ENCODE results near the gene RRP1B. TPM values are rescaled to one million over a fixed set of nuclear protein-coding genes. Genes with fewer than 3 reads are reported as not detected.

Gene RRP1B
- total and polyA plus RNA-seq, 2 of the 13 experiments (the other 11 are each of a cell fraction or from before 2014, with no cell fraction given), result 16.3 to 46.2 TPM

- TF ChIP-seq ZMYM2 (CRISPR knock-in tag; IDR thresholded peaks at IDR 0.05) (no peak), GLI4 (CRISPR knock-in tag; IDR thresholded peaks at IDR 0.05; ENCODE audit: borderline replicate concordance) (no peak), SCMH1 (CRISPR knock-in tag; IDR thresholded peaks at IDR 0.05; ENCODE audit: borderline replicate concordance) (no peak), SRSF4 (IDR thresholded peaks at IDR 0.05; ENCODE audit: low read depth, low read length, poor library complexity, severe bottlenecking) (no peak)
- TF ChIP-seq, protein P1, sequence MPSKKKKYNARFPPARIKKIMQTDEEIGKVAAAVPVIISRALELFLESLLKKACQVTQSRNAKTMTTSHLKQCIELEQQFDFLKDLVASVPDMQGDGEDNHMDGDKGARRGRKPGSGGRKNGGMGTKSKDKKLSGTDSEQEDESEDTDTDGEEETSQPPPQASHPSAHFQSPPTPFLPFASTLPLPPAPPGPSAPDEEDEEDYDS (CRISPR knock-in tag; IDR thresholded peaks at IDR 0.05), result no peak
Measured at GRCh38 chr21:43675871-43676270, 16.5 kb downstream of the RRP1B start (continued).

DNA sequence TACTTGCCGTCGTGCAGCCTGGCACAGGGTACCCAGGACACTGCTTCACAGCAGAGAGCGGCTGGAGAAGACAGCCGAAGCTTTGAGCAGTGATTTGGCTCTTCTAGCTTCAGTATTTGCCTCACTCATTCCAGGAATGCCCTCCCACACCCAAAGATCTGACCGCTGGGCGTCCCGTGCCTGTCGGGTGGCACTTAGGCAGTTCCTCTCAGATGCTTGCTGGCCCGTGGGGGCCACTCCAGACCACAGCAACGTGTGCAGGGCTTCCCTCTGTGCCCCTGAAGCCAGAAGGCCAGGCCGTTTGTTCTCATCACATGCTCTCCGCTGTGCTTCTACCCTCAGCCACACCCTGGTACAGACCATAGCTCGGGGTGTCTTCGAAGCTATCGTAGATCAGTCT, 17.0 kb downstream of the RRP1B start:
- Histone ChIP-seq H3K27me3 (ENCODE audit: control insufficient read depth in 1 of 2, insufficient read depth in 2 of 2, low read length in 2 of 2) (no peaks in the 10 kb centered on the region), H4K20me1 (ENCODE audit: insufficient read depth, low read length) (no peaks in the 10 kb centered on the region), H2AFZ (ENCODE audit: low read length) (no peak overlapping the region), H3K79me2 (ENCODE audit: insufficient read depth, low read length) (peaks cover 8% of the 10 kb centered on the region), H3K27ac (ENCODE audit: extremely low read length, insufficient read depth, low read length) (no peak overlapping the region), H3K36me3 (replicated peaks in 1 of 2; ENCODE audit: control insufficient read depth in 1 of 2, insufficient read depth in 2 of 2, low read length in 2 of 2) (peaks cover 19 to 63% of the 10 kb centered on the region in 2 experiments), H3K4me2 (ENCODE audit: low read depth, low read length) (no peak overlapping the region), H3K4me3 (replicated peaks in 1 of 3; ENCODE audit: insufficient read depth in 1 of 3, low read depth in 2 of 3, low read length in 3 of 3) (no peak overlapping the region), H3K9me3 (ENCODE audit: low read length) (no peaks in the 10 kb centered on the region), H3K9ac (ENCODE audit: insufficient read depth, low read depth, low read length) (no peak overlapping the region), H3K4me1 (ENCODE audit: insufficient read depth, low read length) (peaks cover 13% of the 10 kb centered on the region)
- ChIA-PET POLR2A (no interaction called here), CTCF (ENCODE audit: low intra/inter-chr PET ratio, low total read pairs) (no interaction called here)
- in situ Hi-C loops (cut with HindIII; ENCODE audit: extremely low pct_ligation_motif_present, low pct_unique_long_range_greater_than_20kb) (no loop called here), intact Hi-C loops (cut with micrococcal nuclease; ENCODE audit: unreplicated experiment) (no loop called here)
- 95% methylated on average over 9 of the region's 15 CpGs for WGBS (ENCODE audit: low lambda C conversion rate)
- FAIRE-seq (no peak), DNase-seq (ENCODE audit: low spot score) (no peak), ATAC-seq (no peak)
- no TSS peak for BruUV-seq (replicated peaks)
- TF ChIP-seq, protein P2, sequence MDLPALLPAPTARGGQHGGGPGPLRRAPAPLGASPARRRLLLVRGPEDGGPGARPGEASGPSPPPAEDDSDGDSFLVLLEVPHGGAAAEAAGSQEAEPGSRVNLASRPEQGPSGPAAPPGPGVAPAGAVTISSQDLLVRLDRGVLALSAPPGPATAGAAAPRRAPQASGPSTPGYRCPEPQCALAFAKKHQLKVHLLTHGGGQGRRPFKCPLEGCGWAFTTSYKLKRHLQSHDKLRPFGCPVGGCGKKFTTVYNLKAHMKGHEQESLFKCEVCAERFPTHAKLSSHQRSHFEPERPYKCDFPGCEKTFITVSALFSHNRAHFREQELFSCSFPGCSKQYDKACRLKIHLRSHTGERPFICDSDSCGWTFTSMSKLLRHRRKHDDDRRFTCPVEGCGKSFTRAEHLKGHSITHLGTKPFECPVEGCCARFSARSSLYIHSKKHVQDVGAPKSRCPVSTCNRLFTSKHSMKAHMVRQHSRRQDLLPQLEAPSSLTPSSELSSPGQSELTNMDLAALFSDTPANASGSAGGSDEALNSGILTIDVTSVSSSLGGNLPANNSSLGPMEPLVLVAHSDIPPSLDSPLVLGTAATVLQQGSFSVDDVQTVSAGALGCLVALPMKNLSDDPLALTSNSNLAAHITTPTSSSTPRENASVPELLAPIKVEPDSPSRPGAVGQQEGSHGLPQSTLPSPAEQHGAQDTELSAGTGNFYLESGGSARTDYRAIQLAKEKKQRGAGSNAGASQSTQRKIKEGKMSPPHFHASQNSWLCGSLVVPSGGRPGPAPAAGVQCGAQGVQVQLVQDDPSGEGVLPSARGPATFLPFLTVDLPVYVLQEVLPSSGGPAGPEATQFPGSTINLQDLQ (CRISPR knock-in tag; IDR thresholded peaks at IDR 0.05), result no peak
- no peak for TF ChIP-seq ZNF333 (CRISPR knock-in tag; IDR thresholded peaks at IDR 0.05; ENCODE audit: borderline replicate concordance)
- TF ChIP-seq, protein P1 (CRISPR knock-in tag; IDR thresholded peaks at IDR 0.05), result no peak
- TF ChIP-seq ZBTB20 (CRISPR knock-in tag; IDR thresholded peaks at IDR 0.05; ENCODE audit: borderline replicate concordance, low read depth), result no peak
- TF ChIP-seq MTF2 (CRISPR knock-in tag; IDR thresholded peaks at IDR 0.05; ENCODE audit: borderline replicate concordance), result no peak
- no peak for TF ChIP-seq ZNF124 (CRISPR knock-in tag; IDR thresholded peaks at IDR 0.05)
- TF ChIP-seq ZNF687 (CRISPR knock-in tag; IDR thresholded peaks at IDR 0.05), result no peak
- TF ChIP-seq ZNF570 (CRISPR knock-in tag; IDR thresholded peaks at IDR 0.05; ENCODE audit: borderline replicate concordance), result no peak
- TF ChIP-seq ZNF432 (CRISPR knock-in tag; IDR thresholded peaks at IDR 0.05; ENCODE audit: borderline replicate concordance), result no peak
- no peak for TF ChIP-seq NPAS2 (CRISPR knock-in tag; IDR thresholded peaks at IDR 0.05; ENCODE audit: borderline replicate concordance)
- TF ChIP-seq KDM5B (CRISPR knock-in tag; IDR thresholded peaks at IDR 0.05; ENCODE audit: borderline replicate concordance), result no peak
- no peak for TF ChIP-seq ZNF274 (CRISPR knock-in tag; IDR thresholded peaks at IDR 0.05)
